SK-N-SH (cell line): ENCODE data around the gene CUBN.

Source experiments
- CTCF ChIP-seq: fragments of 200-600 bp; sonication (generic); IDR thresholded peaks from 2 replicates; pipeline ENCODE4 v1.6.1; 2017; ENCODE audit warnings: antibody characterized with exemption, mild to moderate bottlenecking, moderate library complexity
- POLR2AphosphoS5 ChIP-seq: IDR thresholded peaks from 2 replicates; pipeline ENCODE4 v1.6.1; 2012; ENCODE audit warnings: low read depth, low read length
- RAD21 ChIP-seq: IDR thresholded peaks from 2 replicates; pipeline ENCODE4 v1.6.1; 2012; ENCODE audit warnings: mild to moderate bottlenecking, low read length
- RXRA ChIP-seq: IDR thresholded peaks from 2 replicates; pipeline ENCODE4 v1.4.0; 2012; ENCODE audit warnings: low read depth, mild to moderate bottlenecking, borderline replicate concordance
- SMC3 ChIP-seq: IDR thresholded peaks from 2 replicates; pipeline ENCODE4 v1.6.1; 2012; ENCODE audit warnings: low read depth, low read length, improper control_type of control experiment

GRCh38 chr10:16993186-16993585 is 136.4 kb downstream of the CUBN start:
- no peak for TF ChIP-seq POLR2AphosphoS5
- TF ChIP-seq CTCF, result no peak
- TF ChIP-seq RXRA, result no peak
- TF ChIP-seq SMC3, result no peak
- no peak for TF ChIP-seq RAD21
